HT1080 (cell line): ENCODE results near the gene LURAP1L. TPM values are rescaled to one million over a fixed set of nuclear protein-coding genes. Genes with fewer than 3 reads are reported as not detected.

ENCODE experiments used
- DNase-seq: peaks from one replicate; pipeline ENCODE4 v3.0.0-alpha.2; 2015; ENCODE audit warnings: low read depth
- polyA plus RNA-seq, 2 experiments: library from polyadenylated mRNA; depleted of rRNA; stranded (reverse); fragments of >200 nt; gene quantifications; 2 replicates each; pipeline ENCODE4 v1.2.3, GENCODE V29; 2015
- total RNA-seq: library from RNA; depleted of rRNA; stranded (reverse); fragments of >200 nt; shearing (Covaris generic); gene quantifications from 2 replicates; pipeline ENCODE4 v1.2.3, GENCODE V29; 2014; rRNA removed

The LURAP1L gene
- 10.0 and 13.5 TPM in 2 replicates for total RNA-seq
- polyA plus RNA-seq (2015; cell fraction: cytosol; rRNA removed): 19.6 and 21.7 TPM in 2 replicates
- 15.0 and 20.1 TPM in 2 replicates for polyA plus RNA-seq (2015; cell fraction: nucleus; rRNA removed)

DNA sequence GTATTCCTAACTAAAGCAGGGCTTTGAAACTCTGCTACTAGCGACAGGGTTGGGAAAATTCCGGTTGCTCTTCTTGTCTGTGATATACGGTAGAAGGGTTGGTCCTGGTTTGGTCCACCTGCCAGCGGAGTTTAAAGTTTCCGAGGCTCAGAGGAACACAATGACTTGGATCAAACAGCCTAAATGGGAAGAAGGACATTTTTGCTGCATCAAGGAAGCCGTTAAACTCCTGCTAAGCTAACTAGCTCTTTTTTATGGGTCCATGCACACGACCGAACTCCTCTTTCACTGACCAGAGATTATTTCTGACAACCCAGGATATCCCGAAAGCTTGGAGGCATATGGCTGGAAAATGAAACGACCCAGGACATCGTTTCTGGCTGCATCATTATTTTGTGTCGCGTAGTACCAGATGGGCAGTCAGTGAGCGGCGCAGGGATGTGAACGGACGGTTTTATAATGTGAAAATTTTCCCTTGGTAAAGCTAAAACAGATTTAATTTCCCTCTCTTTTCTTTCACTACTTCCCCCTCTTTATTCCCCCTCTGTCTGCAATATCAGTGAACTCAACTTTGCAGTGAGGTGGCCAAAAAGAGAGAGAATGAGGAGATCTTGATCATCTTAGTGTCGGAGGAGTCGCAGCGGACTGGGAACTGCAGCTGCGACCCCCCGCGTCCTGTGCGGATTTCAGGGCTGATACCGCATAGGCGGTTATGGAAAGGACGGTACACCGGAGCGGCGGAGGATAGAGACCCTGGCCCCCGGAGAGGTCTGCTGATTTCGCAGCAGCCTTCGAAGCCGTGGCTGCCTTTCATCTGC lies at the start of gene LURAP1L:
LURAP1L (plus strand) TSS at position 160 of the 818 bp plus-strand sequence. CDS start 696 bp downstream, outside the sequence.
- peak; percentile 77 for DNase-seq

GRCh38 chr9:12726795-12727194 lies 48.0 kb upstream of the LURAP1L start:
- DNase-seq: no peak

- DNase-seq: no peak
Observed at GRCh38 chr9:12730198-12730597, 44.6 kb upstream of the LURAP1L start.

DNA sequence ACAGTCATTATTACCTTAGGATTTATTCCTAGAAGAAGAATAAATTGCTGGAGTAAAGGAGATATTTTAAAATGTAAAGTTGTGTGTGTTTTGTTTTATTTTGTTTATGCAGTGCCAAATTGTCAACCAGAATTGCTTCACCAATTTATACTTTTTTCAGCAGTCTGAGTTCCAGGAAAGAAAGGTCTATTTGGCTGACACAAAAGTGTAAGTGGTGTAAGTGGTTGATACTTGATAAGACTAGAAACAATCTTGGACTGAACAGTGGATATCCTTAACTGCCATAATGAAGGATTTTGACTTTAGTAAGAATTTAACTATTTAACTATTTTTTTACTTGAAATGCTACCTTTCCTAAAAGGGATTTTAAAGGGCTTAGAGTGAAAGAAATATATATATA lies 43.9 kb upstream of the LURAP1L start:
- no peak for DNase-seq

DNA sequence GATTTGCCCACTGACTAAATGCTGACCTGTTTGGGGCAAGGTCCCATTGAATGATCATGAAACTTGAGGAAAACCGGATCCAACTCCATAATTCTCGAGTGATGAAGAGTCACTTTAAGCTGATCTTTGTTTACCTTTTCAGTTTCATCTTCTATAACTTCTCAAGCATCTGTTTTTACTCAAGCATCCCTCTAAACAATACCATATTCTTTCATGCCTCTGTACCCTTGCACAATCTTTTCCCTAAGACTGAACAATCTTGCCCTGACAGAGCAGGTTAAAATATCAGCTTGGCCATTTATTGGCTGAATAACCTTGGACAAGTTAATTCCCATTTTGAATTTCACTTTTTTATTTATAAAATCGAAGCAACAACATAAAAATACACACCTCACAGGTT lies 41.8 kb upstream of the LURAP1L start:
- DNase-seq: no peak

- DNase-seq: no peak
Observed at GRCh38 chr9:12735665-12736064, 39.2 kb upstream of the LURAP1L start.

DNA sequence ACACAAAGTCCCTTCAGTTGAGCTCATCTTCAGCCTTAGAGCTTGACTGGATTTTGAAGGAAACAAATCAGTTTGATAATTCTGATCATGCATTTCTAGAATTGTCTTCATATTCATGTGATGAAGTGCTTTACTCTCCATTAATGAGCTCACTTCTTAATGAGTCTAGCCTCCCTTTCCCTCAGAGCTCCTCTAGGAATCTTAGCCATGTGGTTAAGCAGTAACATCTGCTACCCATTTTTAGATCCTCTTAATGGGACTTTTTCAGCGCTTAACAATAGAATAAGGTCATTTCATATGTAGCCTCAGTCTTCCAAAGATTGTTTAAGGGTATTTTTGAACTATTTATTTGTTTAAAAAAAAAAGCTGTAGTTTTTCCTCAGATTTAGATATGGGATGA lies 36.9 kb upstream of the LURAP1L start:
- DNase-seq: no peak

- no peak for DNase-seq
Observed at GRCh38 chr9:12739014-12739652, 35.7 kb upstream of the LURAP1L start.

DNA sequence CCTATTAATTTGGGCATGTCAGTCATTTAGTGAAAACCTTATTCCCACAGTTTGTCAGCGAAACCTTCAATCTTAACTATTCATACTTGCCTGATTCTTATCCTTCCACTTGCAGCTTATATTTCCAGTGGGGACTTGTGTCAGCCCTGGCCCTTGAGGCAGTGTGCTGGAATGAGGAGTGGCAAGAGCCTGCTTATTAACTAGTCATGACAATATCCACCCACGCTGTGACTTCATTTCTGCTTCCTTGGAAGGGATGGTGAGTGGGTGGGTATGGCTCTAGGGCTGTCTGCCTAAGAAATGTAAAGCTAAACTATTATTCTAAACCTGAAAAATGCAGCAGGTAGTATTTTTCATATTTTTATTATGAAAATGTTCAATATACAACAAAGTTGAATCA lies 34.0 kb upstream of the LURAP1L start:
- no peak for DNase-seq

GRCh38 chr9:12748016-12748415 lies 26.8 kb upstream of the LURAP1L start:
- DNase-seq: peak; percentile 76

DNA sequence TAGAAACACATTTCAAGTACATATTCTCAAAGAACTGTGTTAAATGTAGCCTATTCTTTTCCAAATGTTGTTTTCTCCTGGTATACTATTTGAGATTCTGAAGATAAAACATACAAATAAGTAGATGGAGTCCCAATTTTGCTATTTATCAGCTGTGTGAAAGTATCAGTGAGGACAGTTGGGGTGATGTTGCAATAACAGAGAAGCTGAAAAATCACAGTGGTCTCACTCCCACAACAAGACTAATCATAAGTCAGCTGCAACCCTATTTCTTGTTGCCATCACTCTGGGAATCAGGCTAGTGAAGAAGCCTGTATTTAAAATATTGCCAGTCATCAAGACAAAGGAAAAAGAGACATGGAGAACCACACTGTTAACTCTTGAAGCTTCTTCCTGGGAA lies 25.9 kb upstream of the LURAP1L start:
- DNase-seq: no peak

- no peak for DNase-seq
Observed at GRCh38 chr9:12753931-12754330, 20.9 kb upstream of the LURAP1L start.

- no peak for DNase-seq
Observed at GRCh38 chr9:12759761-12760160, 15.1 kb upstream of the LURAP1L start.

GRCh38 chr9:12760758-12761157 lies 14.1 kb upstream of the LURAP1L start:
- DNase-seq: no peak

DNA sequence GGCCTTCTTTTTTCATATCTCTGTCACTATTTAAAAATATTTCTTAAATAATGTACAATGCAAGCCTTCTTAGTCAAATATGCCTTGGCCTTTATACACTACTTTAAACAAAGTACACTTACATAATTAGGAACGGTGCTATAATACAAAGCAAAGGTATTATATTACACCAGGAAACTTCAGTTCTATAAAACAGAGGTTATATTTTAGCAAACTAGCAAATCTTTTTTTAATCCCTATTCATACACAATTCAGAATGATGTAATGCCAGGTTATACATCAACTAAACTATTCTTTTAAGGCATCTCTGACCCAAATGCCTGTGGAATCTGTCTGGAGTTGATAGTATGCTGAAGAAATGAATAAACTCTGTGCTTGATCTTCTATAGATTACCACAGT lies 10.7 kb upstream of the LURAP1L start:
- DNase-seq: no peak

DNA sequence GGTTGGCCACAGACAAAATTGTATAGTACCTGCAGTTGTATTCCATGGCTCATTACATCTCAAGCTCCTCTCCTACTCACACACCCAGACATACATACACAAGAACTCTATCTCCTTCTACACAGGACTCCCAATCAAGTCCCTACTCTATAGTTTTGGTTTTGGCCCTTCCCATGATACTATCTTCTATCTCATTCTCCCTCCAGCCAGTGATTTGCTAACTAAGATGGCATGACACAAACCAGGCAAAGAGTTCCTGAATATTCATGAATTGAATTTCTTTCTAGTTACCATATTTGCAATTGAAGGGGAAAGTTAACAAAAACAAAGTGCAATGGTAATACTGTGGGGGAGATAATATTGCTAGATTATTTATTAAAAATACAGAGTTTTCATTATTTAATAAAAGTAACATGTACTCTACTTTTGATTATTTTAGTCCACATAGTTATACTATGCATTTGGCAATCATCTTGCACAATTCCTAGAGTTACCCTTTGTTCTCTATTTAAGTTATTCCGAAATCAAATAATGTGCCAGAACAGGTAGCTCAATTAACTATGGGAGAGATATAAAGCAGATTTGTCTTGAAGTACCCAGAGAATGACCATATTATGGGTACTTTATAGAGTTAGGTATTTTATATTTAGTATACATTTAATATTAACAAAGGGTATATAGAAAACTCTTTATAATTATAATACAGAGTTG lies 9.6 kb upstream of the LURAP1L start:
- DNase-seq: no peak

DNA sequence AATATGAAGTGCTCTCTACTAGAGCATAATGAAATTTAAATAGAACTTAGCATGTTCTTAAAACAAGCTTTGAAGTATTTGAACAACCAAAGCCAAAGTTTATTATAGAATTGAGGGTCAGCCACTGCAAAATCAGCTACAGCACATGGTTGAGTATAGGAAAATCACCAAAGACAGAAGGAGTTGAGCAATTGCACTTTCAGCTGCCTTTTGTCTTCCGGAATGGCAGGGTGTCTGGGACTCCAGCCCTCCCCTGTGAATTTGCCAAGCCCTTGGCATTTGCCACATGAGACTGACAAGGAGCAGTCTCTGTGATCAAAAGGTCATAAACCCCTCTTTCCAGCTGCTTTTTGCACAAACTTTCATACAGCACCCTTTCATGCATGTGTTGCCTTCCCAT lies 8.5 kb upstream of the LURAP1L start:
- DNase-seq: no peak

GRCh38 chr9:12770261-12770660 lies 4.6 kb upstream of the LURAP1L start:
- DNase-seq: no peak

DNA sequence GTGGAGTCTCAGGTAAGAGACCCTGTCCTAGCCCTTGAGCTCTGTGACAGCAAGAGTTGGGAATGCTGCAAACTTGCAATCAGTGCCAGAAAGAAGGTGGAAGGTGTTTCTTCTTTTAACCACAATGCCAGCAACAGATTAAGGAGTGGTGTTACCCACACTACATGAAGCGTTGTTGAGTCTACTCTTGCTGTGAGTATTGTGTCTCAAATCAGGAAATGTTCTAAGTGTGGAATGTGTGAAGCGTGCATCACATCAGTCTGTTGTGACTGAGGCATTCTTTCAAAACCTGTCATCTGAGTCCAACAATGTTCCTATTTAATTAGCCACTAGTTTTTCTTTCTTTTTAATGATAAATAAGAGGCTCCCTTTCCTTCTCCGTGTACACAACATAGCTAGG lies 2.9 kb upstream of the LURAP1L start:
- DNase-seq: peak; percentile 73

DNA sequence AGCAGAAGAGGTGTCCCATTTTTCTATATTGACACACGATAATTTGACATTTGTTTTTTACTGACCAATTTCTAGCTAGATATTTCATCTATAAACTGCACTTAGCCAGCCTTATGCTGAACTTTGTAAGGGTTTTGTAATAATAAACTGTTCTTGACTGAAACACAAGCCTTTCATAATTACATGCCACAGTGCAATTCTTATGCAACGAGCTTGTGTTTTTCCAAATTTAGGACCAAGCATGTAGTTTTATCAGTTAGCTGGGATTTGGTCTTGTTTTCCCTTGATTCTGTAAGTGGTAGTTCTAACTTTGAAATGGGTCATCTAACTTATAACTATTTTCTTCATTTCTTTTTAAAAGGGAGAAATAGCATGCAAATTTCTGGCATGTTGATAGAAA lies 1.3 kb upstream of the LURAP1L start:
- no peak for DNase-seq

GRCh38 chr9:12775679-12776512 lies 1.1 kb downstream of the LURAP1L start:
- peak; percentile 89 for DNase-seq
